HCT116 (cell line): ENCODE data around the gene PPP4R2. TPM values are rescaled to one million over a fixed set of nuclear protein-coding genes. Genes with fewer than 3 reads are reported as not detected.

ENCODE experiments used
- ATAC-seq: fragments of 200-7000 bp; cut with Tn5 transposase; 2 replicates; pipeline ENCODE4 v1.9.1; 2020; ENCODE audit warnings: mild to moderate bottlenecking, moderate library complexity
- BruUV-seq: library from RNA; stranded (reverse); fragments of 400-500 nt; replicated peaks from 2 replicates; lab custom pipeline; 2021; lab: Mats Ljungman, UMichigan
- CTCF ChIA-PET: fragments of 300-600 bp; sonication (Branson Sonifier 250); formaldehyde crosslinking; loops from one replicate; lab custom pipeline; 2021; ENCODE audit warnings: antibody characterized with exemption; lab: Charles Lee
- POLR2A ChIA-PET: fragments of 300-600, 350-600 bp; sonication (Branson Sonifier 250); formaldehyde crosslinking; loops from one replicate; lab custom pipeline; 2021; ENCODE audit warnings: antibody characterized with exemption; lab: Charles Lee
- RAD21 ChIA-PET, 2 experiments: fragments of 300-600 bp; sonication (Branson Sonifier 250); formaldehyde crosslinking; loops; one replicate each; lab custom pipeline; 2023; ENCODE audit warnings: low total read pairs in 2 of 2; ENCODE audit not compliant: uncharacterized antibody in 2 of 2, unreplicated experiment in 2 of 2, low non-redundant PET in 1 of 2; lab: Charles Lee
- DNase-seq: peaks from one replicate; pipeline ENCODE4 v3.0.0-alpha.2; 2010; ENCODE audit warnings: low read depth, low spot score
- H2AFZ ChIP-seq: fragments of 200-600 bp; shearing (Covaris generic), sonication (generic); 2 replicates; pipeline ENCODE4 v1.6.1; 2017; ENCODE audit warnings: low read depth, mixed run types, mixed read lengths, antibody characterized with exemption, low read length; ENCODE audit not compliant: poor library complexity, severe bottlenecking
- H3K27ac ChIP-seq: 2 replicates; pipeline ENCODE4 v1.5.1; 2012; ENCODE audit warnings: low read depth, low read length
- H3K27me3 ChIP-seq: fragments of 200-600 bp; sonication (generic); 2 replicates; pipeline ENCODE4 v1.6.1; 2016; ENCODE audit warnings: mixed run types, low read length, mixed read lengths; ENCODE audit not compliant: insufficient read depth
- H3K36me3 ChIP-seq, 2 experiments: fragments of 200-500 bp in 1 of 2; fragments of 200-600 bp in 1 of 2; sonication (Bioruptor generic) in 1 of 2; sonication (generic) in 1 of 2; 2 replicates each; pipeline versions ENCODE4 v1.5.1 to v1.6.1; 2014 to 2016; ENCODE audit warnings: low read length in 2 of 2, inconsistent platforms in 1 of 2, mixed read lengths in 1 of 2, mixed run types in 1 of 2; ENCODE audit not compliant: insufficient read depth in 2 of 2, control insufficient read depth in 1 of 2
- H3K4me1 ChIP-seq, 2 experiments: fragments of 200-600 bp in 1 of 2; sonication (generic) in 1 of 2; 2 replicates each; pipeline versions ENCODE4 v1.5.1 to v1.6.1; 2012 to 2017; ENCODE audit warnings: low read length in 2 of 2, inconsistent platforms in 1 of 2, mild to moderate bottlenecking in 1 of 2, mixed read lengths in 1 of 2, mixed run types in 1 of 2, moderate library complexity in 1 of 2; ENCODE audit not compliant: insufficient read depth in 2 of 2, control insufficient read depth in 1 of 2
- H3K4me2 ChIP-seq: fragments of 200-600 bp; sonication (generic); 2 replicates; pipeline ENCODE4 v1.6.1; 2017; ENCODE audit warnings: mixed run types, low read length, mixed read lengths
- H3K4me3 ChIP-seq, 2 experiments: fragments of 200-600 bp in 1 of 2; sonication (generic) in 1 of 2; replicated peaks in 1 of 2; 2 replicates each; pipeline ENCODE4 v1.5.1; 2011 to 2016; ENCODE audit warnings: low read length in 2 of 2, control low read depth in 1 of 2, low read depth in 1 of 2, mild to moderate bottlenecking in 1 of 2, mixed read lengths in 1 of 2, mixed run types in 1 of 2
- H3K79me2 ChIP-seq: fragments of 200-600 bp; sonication (generic); 2 replicates; pipeline ENCODE4 v1.6.1; 2017; ENCODE audit warnings: mild to moderate bottlenecking, mixed run types, low read length, moderate library complexity, mixed read lengths; ENCODE audit not compliant: insufficient read depth
- H3K9ac ChIP-seq: fragments of 200-600 bp; sonication (generic); 2 replicates; pipeline ENCODE4 v1.6.1; 2016; ENCODE audit warnings: low read length, mixed read lengths
- H3K9me2 ChIP-seq: fragments of 200-600 bp; sonication (generic), shearing (Covaris generic); 2 replicates; pipeline ENCODE4 v1.6.1; 2017; ENCODE audit warnings: mixed run types, mild to moderate bottlenecking, moderate library complexity; ENCODE audit not compliant: insufficient read depth
- H3K9me3 ChIP-seq, 2 experiments: fragments of 200-500 bp in 1 of 2; fragments of 200-600 bp in 1 of 2; sonication (Bioruptor generic) in 1 of 2; sonication (generic) in 1 of 2; 2 replicates each; pipeline ENCODE4 v1.6.1; 2014 to 2017; ENCODE audit warnings: low read length in 2 of 2, mixed read lengths in 2 of 2, inconsistent platforms in 1 of 2, low read depth in 1 of 2, mild to moderate bottlenecking in 1 of 2, mixed run types in 1 of 2, moderate library complexity in 1 of 2; ENCODE audit not compliant: control insufficient read depth in 1 of 2, insufficient read depth in 1 of 2
- H4K20me1 ChIP-seq: fragments of 200-600 bp; sonication (generic), shearing (Covaris generic); 2 replicates; pipeline ENCODE4 v1.6.1; 2017; ENCODE audit warnings: mixed run types, mild to moderate bottlenecking, moderate library complexity; ENCODE audit not compliant: insufficient read depth
- CEBPB ChIP-seq: IDR thresholded peaks from 2 replicates; pipeline ENCODE4 v1.6.1; 2012; ENCODE audit warnings: low read depth
- EGR1 ChIP-seq: IDR thresholded peaks from 2 replicates; pipeline ENCODE4 v1.6.1; 2012; ENCODE audit warnings: low read depth
- FOSL1 ChIP-seq: IDR thresholded peaks from 2 replicates; pipeline ENCODE4 v1.6.1; 2012; ENCODE audit warnings: low read depth
- SP1 ChIP-seq: IDR thresholded peaks from 2 replicates; pipeline ENCODE4 v1.6.1; 2012; ENCODE audit warnings: low read depth
- SRF ChIP-seq: IDR thresholded peaks from 2 replicates; pipeline ENCODE4 v1.6.1; 2012; ENCODE audit warnings: low read depth
- ZNF274 ChIP-seq: fragments of 200-500 bp; sonication (Bioruptor generic); IDR thresholded peaks from 2 replicates; pipeline ENCODE4 v1.6.1; 2014; ENCODE audit warnings: mild to moderate bottlenecking, low read depth, low read length, inconsistent platforms
- intact Hi-C: fragments of 100-400 bp; cut with micrococcal nuclease; formaldehyde crosslinking; loops from 2 replicates; pipeline ENCODE4 v1.10.0; 2022
- total RNA-seq: library from RNA; stranded (reverse); gene quantifications from one replicate; pipeline ENCODE4 v1.2.1, GENCODE V29; 2021; ENCODE audit not compliant: unreplicated experiment
- TF ChIP-seq, protein P1 (sequence below): IDR thresholded peaks from 2 replicates; pipeline ENCODE4 v1.6.1; 2012; ENCODE audit warnings: low read depth
- TF ChIP-seq, protein P2 (sequence below): IDR thresholded peaks from 2 replicates; pipeline ENCODE4 v1.6.1; 2012
- TF ChIP-seq, protein P3 (sequence below), 3 experiments: fragments of 200-600 bp in 1 of 3; sonication (generic) in 1 of 3; IDR thresholded peaks in 2 of 3; conservative IDR thresholded peaks in 1 of 3; 2 replicates each; pipeline ENCODE4 v1.5.1; 2012 to 2017; ENCODE audit warnings: low read depth in 2 of 3, low read length in 2 of 3, antibody characterized with exemption in 1 of 3, borderline replicate concordance in 1 of 3, control low read depth in 1 of 3, mild to moderate bottlenecking in 1 of 3, mixed read lengths in 1 of 3, mixed run types in 1 of 3, moderate library complexity in 1 of 3; ENCODE audit not compliant: insufficient read depth in 1 of 3

The PPP4R2 gene
- total RNA-seq, 1 experiment from 2014 or later: 72.5 TPM

DNA sequence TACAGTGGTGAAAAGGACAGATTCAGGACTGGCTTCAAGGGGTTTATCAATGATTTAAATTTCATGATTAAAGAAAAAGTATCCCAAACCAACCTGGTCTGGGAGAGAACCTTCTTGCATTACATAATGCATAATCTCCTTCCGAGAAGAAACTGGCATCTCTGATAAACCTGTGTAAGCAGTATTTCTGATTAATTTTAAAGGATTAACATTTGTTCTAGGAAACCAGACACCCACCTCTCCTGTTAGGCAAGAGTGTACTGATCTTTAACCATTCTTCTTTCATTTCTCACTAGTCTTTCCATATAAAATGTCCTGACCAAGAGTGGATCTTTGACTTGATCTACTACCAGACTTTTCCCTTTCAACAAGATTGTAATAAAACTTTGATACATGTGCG, 22.8 kb upstream of the PPP4R2 start:
- H3K9me2 ChIP-seq: no peaks in the 10 kb centered on the region
- no peaks in the 10 kb centered on the region for H3K27me3 ChIP-seq
- ChIA-PET RAD21 (no interaction called here), CTCF (no interaction called here), POLR2A (no interaction called here)
- no TSS peak for BruUV-seq
- TF ChIP-seq, protein P1, sequence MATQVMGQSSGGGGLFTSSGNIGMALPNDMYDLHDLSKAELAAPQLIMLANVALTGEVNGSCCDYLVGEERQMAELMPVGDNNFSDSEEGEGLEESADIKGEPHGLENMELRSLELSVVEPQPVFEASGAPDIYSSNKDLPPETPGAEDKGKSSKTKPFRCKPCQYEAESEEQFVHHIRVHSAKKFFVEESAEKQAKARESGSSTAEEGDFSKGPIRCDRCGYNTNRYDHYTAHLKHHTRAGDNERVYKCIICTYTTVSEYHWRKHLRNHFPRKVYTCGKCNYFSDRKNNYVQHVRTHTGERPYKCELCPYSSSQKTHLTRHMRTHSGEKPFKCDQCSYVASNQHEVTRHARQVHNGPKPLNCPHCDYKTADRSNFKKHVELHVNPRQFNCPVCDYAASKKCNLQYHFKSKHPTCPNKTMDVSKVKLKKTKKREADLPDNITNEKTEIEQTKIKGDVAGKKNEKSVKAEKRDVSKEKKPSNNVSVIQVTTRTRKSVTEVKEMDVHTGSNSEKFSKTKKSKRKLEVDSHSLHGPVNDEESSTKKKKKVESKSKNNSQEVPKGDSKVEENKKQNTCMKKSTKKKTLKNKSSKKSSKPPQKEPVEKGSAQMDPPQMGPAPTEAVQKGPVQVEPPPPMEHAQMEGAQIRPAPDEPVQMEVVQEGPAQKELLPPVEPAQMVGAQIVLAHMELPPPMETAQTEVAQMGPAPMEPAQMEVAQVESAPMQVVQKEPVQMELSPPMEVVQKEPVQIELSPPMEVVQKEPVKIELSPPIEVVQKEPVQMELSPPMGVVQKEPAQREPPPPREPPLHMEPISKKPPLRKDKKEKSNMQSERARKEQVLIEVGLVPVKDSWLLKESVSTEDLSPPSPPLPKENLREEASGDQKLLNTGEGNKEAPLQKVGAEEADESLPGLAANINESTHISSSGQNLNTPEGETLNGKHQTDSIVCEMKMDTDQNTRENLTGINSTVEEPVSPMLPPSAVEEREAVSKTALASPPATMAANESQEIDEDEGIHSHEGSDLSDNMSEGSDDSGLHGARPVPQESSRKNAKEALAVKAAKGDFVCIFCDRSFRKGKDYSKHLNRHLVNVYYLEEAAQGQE: no peak
- TF ChIP-seq FOSL1: no peak
- ATAC-seq: no peak
- H3K9ac ChIP-seq: no peak overlapping the region
- no peak overlapping the region for H3K4me3 ChIP-seq
- H3K36me3 ChIP-seq: no peaks in the 10 kb centered on the region
- H3K9me3 ChIP-seq: no peaks in the 10 kb centered on the region
- H4K20me1 ChIP-seq: no peaks in the 10 kb centered on the region
- H3K4me1 ChIP-seq: no peaks in the 10 kb centered on the region; a peak in 2 of 4 replicates
- intact Hi-C loops: no loop called here
- no peak for DNase-seq
- no peaks in the 10 kb centered on the region for H3K79me2 ChIP-seq
- no peak overlapping the region for H2AFZ ChIP-seq
- H3K27ac ChIP-seq: no peak overlapping the region
- H3K4me2 ChIP-seq: no peak overlapping the region

DNA sequence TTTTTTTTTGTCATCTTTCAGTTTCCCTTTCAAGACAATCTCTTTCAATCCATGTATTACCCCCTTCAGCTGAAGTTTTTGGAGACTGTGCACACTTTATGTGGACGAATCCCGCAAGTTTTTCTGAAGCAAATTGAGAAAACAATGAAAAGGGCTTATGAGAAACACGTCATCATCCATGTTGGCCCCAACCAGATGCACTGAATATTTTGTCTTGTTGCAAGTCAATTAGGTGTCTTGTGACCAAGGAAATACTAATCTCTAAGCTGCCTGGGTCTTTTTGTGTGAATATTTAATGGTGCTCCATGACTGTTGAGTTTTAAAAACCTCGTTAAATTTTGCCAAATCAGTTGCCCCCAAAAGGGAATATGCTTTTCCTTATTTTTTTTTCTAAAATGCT, 21.7 kb upstream of the PPP4R2 start:
- intact Hi-C loops: no loop called here
- H4K20me1 ChIP-seq: no peaks in the 10 kb centered on the region
- no peak for ATAC-seq
- no peak overlapping the region for H3K27ac ChIP-seq
- ChIA-PET CTCF (no interaction called here), RAD21 (no interaction called here), POLR2A (interaction anchor here (0.7 kb wide), 1 partner anchor 28 kb away, joined by 3 read pairs; no protein-coding TSS in a partner anchor)
- no peaks in the 10 kb centered on the region for H3K9me3 ChIP-seq
- H3K27me3 ChIP-seq: no peaks in the 10 kb centered on the region
- no peak overlapping the region for H3K9ac ChIP-seq
- H3K4me1 ChIP-seq: no peaks in the 10 kb centered on the region; a peak in 2 of 4 replicates
- H2AFZ ChIP-seq: no peak overlapping the region
- H3K79me2 ChIP-seq: no peaks in the 10 kb centered on the region
- no peaks in the 10 kb centered on the region for H3K36me3 ChIP-seq
- H3K4me3 ChIP-seq: no peak overlapping the region
- TF ChIP-seq FOSL1 (no peak), ZNF274 (no peak), SP1 (no peak), EGR1 (no peak), CEBPB (no peak), SRF (no peak)
- TF ChIP-seq, protein P2, sequence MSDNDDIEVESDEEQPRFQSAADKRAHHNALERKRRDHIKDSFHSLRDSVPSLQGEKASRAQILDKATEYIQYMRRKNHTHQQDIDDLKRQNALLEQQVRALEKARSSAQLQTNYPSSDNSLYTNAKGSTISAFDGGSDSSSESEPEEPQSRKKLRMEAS: no peak
- TF ChIP-seq, protein P3, sequence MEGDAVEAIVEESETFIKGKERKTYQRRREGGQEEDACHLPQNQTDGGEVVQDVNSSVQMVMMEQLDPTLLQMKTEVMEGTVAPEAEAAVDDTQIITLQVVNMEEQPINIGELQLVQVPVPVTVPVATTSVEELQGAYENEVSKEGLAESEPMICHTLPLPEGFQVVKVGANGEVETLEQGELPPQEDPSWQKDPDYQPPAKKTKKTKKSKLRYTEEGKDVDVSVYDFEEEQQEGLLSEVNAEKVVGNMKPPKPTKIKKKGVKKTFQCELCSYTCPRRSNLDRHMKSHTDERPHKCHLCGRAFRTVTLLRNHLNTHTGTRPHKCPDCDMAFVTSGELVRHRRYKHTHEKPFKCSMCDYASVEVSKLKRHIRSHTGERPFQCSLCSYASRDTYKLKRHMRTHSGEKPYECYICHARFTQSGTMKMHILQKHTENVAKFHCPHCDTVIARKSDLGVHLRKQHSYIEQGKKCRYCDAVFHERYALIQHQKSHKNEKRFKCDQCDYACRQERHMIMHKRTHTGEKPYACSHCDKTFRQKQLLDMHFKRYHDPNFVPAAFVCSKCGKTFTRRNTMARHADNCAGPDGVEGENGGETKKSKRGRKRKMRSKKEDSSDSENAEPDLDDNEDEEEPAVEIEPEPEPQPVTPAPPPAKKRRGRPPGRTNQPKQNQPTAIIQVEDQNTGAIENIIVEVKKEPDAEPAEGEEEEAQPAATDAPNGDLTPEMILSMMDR (IDR thresholded peaks at IDR 0.05 in 2 of 3, conservative IDR thresholded peaks at IDR 0.05 in 1 of 3; ENCODE audit: borderline replicate concordance in 1 of 3, insufficient read depth in 1 of 3, low read depth in 2 of 3, low read length in 2 of 3): no peak
- no peaks in the 10 kb centered on the region for H3K9me2 ChIP-seq
- no TSS peak for BruUV-seq
- H3K4me2 ChIP-seq: no peak overlapping the region
- no peak for DNase-seq
